ENCODE data around the gene DIAPH2.

DIAPH2 gene

DNA sequence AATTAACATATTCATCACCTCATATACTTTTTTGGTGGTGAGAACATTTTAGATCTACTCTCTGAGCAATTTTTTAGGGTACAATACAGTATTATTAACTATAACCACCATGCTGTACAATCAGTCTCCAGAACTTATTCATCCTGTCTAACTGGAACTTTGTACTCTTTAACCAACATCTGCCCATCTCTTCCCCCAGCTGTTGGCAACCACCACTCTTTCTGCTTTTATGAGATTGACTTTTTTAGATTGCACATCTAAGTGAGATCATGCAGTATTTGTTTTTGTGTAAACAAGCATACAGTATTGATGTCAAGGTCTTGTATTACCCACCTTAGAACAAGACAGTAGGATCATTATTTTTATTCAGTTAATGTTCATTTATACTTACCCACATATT, 715.9 kb downstream of the DIAPH2 start:
- Histone ChIP-seq H3K9ac (ENCODE audit: low read length) (no peak overlapping the region), H3K36me3 (replicated peaks; ENCODE audit: insufficient read depth, low read length) (no peaks in the 10 kb centered on the region), H3K79me2 (ENCODE audit: low read length) (no peaks in the 10 kb centered on the region), H3K27ac (ENCODE audit: low read length) (peak overlapping the region; percentile 83; the same call in 1 of the 2 replicates), H3K9me2 (replicated peaks; ENCODE audit: insufficient read depth, low read length) (no peaks in the 10 kb centered on the region), H4K20me1 (ENCODE audit: insufficient read depth, low read length) (no peaks in the 10 kb centered on the region), H2AFZ (ENCODE audit: low read length) (no peak overlapping the region), H3K9me3 (replicated peaks; ENCODE audit: insufficient read depth, low read length) (no peaks in the 10 kb centered on the region), H3K4me1 (ENCODE audit: low read length) (peaks cover 62% of the 10 kb centered on the region), H3K27me3 (replicated peaks; ENCODE audit: insufficient read depth, low read length) (no peaks in the 10 kb centered on the region), H3K4me3 (ENCODE audit: low read length) (no peak overlapping the region), H3K4me2 (ENCODE audit: low read depth, low read length) (peak overlapping the region; percentile 74; the same call in 1 of the 2 replicates), H3F3A (ENCODE audit: insufficient read depth, low read length) (peaks cover 61% of the 10 kb centered on the region)
- peak; percentile 21 for DNase-seq
- TF ChIP-seq EZH2phosphoT487 (IDR thresholded peaks at IDR 0.05; ENCODE audit: low read length), result no peak
- TF ChIP-seq, protein P1, sequence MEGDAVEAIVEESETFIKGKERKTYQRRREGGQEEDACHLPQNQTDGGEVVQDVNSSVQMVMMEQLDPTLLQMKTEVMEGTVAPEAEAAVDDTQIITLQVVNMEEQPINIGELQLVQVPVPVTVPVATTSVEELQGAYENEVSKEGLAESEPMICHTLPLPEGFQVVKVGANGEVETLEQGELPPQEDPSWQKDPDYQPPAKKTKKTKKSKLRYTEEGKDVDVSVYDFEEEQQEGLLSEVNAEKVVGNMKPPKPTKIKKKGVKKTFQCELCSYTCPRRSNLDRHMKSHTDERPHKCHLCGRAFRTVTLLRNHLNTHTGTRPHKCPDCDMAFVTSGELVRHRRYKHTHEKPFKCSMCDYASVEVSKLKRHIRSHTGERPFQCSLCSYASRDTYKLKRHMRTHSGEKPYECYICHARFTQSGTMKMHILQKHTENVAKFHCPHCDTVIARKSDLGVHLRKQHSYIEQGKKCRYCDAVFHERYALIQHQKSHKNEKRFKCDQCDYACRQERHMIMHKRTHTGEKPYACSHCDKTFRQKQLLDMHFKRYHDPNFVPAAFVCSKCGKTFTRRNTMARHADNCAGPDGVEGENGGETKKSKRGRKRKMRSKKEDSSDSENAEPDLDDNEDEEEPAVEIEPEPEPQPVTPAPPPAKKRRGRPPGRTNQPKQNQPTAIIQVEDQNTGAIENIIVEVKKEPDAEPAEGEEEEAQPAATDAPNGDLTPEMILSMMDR (IDR thresholded peaks at IDR 0.05; ENCODE audit: low read length), result no peak
- TF ChIP-seq EZH2 (optimal IDR thresholded peaks at IDR 0.05; ENCODE audit: low read depth, low read length), result no peak

DNA sequence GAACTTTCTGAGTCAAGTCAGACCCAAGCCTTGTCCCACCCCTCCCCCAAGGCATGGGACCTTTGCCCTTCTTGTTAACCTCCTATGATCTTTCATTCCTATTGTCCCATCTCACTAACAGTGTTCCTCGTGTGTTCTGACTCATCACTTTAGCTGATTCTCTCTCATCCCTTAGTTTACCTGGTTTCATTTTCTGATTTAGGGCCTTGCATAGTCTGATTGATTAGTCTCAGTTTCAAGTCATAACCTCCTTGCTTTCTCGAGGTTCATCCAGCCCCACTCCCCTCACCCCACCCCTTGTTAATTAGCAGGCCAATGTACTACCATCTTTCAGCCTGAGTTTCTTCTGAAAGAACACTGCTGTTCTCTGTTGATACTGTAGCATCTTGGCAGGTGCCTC, 716.5 kb downstream of the DIAPH2 start:
- Histone ChIP-seq H3K27ac (ENCODE audit: low read length) (peak overlapping the region; percentile 83; the same call in 1 of the 2 replicates), H3K9me3 (replicated peaks; ENCODE audit: insufficient read depth, low read length) (no peaks in the 10 kb centered on the region), H2AFZ (ENCODE audit: low read length) (peak overlapping the region; percentile 39; the same call in 1 of the 2 replicates), H3K4me2 (ENCODE audit: low read depth, low read length) (peak overlapping the region; percentile 74), H3K4me1 (ENCODE audit: low read length) (peaks cover 62% of the 10 kb centered on the region), H3F3A (ENCODE audit: insufficient read depth, low read length) (peaks cover 61% of the 10 kb centered on the region), H3K9ac (ENCODE audit: low read length) (no peak overlapping the region), H3K9me2 (replicated peaks; ENCODE audit: insufficient read depth, low read length) (no peaks in the 10 kb centered on the region), H3K79me2 (ENCODE audit: low read length) (no peaks in the 10 kb centered on the region), H4K20me1 (ENCODE audit: insufficient read depth, low read length) (no peaks in the 10 kb centered on the region), H3K4me3 (ENCODE audit: low read length) (no peak overlapping the region), H3K27me3 (replicated peaks; ENCODE audit: insufficient read depth, low read length) (no peaks in the 10 kb centered on the region), H3K36me3 (replicated peaks; ENCODE audit: insufficient read depth, low read length) (no peaks in the 10 kb centered on the region)
- peak; percentile 76 for DNase-seq
- no peak for TF ChIP-seq EZH2phosphoT487 (IDR thresholded peaks at IDR 0.05; ENCODE audit: low read length)
- TF ChIP-seq EZH2 (optimal IDR thresholded peaks at IDR 0.05; ENCODE audit: low read depth, low read length), result no peak
- TF ChIP-seq, protein P1 (IDR thresholded peaks at IDR 0.05; ENCODE audit: low read length), result no peak

DNA sequence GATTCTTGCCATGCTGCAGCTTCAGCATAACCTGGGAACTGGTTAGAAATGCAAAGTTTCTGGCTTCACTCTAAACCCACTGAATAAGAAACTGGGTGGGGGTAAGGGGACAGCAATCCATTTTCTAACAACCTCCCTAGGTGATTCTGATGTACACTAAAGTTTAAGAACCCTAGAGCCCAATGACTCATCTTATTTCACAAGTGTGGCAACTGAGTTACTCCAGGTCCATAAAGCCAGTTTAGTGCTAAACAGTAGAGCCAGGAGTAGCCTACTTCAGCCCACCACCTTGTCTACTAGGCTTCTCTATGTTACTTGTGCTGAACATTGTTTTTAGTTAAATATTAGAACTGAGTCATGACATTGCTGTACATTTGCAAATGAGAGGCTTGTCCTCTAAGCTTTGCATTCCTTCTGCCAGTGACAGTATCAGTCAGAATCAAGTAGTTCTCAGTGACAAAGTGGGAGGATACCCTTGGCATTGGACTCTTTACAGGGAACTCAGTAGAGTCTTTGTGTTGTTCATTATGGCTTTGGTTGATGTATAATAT, 717.0 kb downstream of the DIAPH2 start:
- H3K4me2 ChIP-seq (ENCODE audit: low read depth, low read length), result peak overlapping the region; percentile 74
- H3K79me2 ChIP-seq (ENCODE audit: low read length), result no peaks in the 10 kb centered on the region
- H3K27ac ChIP-seq (ENCODE audit: low read length), result peak overlapping the region; percentile 83; the same call in 1 of the 2 replicates
- no peak for DNase-seq
- H4K20me1 ChIP-seq (ENCODE audit: insufficient read depth, low read length), result no peaks in the 10 kb centered on the region
- H3K36me3 ChIP-seq (replicated peaks; ENCODE audit: insufficient read depth, low read length), result no peaks in the 10 kb centered on the region
- no peaks in the 10 kb centered on the region for H3K9me3 ChIP-seq (replicated peaks; ENCODE audit: insufficient read depth, low read length)
- H3K27me3 ChIP-seq (replicated peaks; ENCODE audit: insufficient read depth, low read length), result no peaks in the 10 kb centered on the region
- no peak overlapping the region for H3K9ac ChIP-seq (ENCODE audit: low read length)
- no peak overlapping the region for H3K4me3 ChIP-seq (ENCODE audit: low read length)
- H3F3A ChIP-seq (ENCODE audit: insufficient read depth, low read length), result peaks cover 60% of the 10 kb centered on the region
- H3K4me1 ChIP-seq (ENCODE audit: low read length), result peaks cover 61% of the 10 kb centered on the region
- no peaks in the 10 kb centered on the region for H3K9me2 ChIP-seq (replicated peaks; ENCODE audit: insufficient read depth, low read length)
- TF ChIP-seq, protein P1 (IDR thresholded peaks at IDR 0.05; ENCODE audit: low read length), result no peak
- TF ChIP-seq EZH2phosphoT487 (IDR thresholded peaks at IDR 0.05; ENCODE audit: low read length) (no peak), EZH2 (optimal IDR thresholded peaks at IDR 0.05; ENCODE audit: low read depth, low read length) (no peak)
- peak overlapping the region; percentile 39; the same call in 1 of the 2 replicates for H2AFZ ChIP-seq (ENCODE audit: low read length)
